ENCODE measurements around the gene MEDAG.

The MEDAG gene

DNA sequence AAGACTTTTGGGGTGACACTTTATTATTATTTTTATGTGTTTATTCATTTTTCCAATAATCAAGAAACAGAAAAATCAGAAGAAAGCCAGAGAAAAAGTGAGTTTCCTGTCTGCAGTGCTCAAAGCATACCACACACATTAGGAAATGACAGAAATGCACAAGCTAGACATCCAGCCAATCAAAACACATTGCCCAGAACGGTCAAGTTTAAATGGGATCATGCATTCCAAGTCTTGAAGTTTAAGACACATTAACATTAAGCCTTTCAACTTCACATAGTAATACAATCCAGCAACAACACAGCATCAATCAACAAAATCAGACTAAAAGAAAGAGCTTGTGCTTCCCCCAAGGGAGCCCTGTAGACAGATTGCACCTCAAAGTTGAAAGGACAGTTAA is 28.7 kb upstream of the MEDAG start (continued):
- TF ChIP-seq, protein P1, sequence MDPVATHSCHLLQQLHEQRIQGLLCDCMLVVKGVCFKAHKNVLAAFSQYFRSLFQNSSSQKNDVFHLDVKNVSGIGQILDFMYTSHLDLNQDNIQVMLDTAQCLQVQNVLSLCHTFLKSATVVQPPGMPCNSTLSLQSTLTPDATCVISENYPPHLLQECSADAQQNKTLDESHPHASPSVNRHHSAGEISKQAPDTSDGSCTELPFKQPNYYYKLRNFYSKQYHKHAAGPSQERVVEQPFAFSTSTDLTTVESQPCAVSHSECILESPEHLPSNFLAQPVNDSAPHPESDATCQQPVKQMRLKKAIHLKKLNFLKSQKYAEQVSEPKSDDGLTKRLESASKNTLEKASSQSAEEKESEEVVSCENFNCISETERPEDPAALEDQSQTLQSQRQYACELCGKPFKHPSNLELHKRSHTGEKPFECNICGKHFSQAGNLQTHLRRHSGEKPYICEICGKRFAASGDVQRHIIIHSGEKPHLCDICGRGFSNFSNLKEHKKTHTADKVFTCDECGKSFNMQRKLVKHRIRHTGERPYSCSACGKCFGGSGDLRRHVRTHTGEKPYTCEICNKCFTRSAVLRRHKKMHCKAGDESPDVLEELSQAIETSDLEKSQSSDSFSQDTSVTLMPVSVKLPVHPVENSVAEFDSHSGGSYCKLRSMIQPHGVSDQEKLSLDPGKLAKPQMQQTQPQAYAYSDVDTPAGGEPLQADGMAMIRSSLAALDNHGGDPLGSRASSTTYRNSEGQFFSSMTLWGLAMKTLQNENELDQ (tag by site-specific recombination; IDR thresholded peaks at IDR 0.05; ENCODE audit: low read depth): no peak
- no peak for TF ChIP-seq ZNF792 (tag by site-specific recombination; IDR thresholded peaks at IDR 0.05)
- no peak for TF ChIP-seq ZNF202 (tag by site-specific recombination; IDR thresholded peaks at IDR 0.05; ENCODE audit: borderline replicate concordance)
- TF ChIP-seq, protein P2, sequence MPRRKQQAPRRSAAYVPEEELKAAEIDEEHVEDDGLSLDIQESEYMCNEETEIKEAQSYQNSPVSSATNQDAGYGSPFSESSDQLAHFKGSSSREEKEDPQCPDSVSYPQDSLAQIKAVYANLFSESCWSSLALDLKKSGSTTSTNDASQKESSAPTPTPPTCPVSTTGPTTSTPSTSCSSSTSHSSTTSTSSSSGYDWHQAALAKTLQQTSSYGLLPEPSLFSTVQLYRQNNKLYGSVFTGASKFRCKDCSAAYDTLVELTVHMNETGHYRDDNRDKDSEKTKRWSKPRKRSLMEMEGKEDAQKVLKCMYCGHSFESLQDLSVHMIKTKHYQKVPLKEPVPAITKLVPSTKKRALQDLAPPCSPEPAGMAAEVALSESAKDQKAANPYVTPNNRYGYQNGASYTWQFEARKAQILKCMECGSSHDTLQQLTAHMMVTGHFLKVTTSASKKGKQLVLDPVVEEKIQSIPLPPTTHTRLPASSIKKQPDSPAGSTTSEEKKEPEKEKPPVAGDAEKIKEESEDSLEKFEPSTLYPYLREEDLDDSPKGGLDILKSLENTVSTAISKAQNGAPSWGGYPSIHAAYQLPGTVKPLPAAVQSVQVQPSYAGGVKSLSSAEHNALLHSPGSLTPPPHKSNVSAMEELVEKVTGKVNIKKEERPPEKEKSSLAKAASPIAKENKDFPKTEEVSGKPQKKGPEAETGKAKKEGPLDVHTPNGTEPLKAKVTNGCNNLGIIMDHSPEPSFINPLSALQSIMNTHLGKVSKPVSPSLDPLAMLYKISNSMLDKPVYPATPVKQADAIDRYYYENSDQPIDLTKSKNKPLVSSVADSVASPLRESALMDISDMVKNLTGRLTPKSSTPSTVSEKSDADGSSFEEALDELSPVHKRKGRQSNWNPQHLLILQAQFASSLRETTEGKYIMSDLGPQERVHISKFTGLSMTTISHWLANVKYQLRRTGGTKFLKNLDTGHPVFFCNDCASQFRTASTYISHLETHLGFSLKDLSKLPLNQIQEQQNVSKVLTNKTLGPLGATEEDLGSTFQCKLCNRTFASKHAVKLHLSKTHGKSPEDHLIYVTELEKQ (tag by site-specific recombination; IDR thresholded peaks at IDR 0.05; ENCODE audit: borderline replicate concordance): no peak
- TF ChIP-seq ZFP69B (tag by site-specific recombination; IDR thresholded peaks at IDR 0.05): no peak

DNA sequence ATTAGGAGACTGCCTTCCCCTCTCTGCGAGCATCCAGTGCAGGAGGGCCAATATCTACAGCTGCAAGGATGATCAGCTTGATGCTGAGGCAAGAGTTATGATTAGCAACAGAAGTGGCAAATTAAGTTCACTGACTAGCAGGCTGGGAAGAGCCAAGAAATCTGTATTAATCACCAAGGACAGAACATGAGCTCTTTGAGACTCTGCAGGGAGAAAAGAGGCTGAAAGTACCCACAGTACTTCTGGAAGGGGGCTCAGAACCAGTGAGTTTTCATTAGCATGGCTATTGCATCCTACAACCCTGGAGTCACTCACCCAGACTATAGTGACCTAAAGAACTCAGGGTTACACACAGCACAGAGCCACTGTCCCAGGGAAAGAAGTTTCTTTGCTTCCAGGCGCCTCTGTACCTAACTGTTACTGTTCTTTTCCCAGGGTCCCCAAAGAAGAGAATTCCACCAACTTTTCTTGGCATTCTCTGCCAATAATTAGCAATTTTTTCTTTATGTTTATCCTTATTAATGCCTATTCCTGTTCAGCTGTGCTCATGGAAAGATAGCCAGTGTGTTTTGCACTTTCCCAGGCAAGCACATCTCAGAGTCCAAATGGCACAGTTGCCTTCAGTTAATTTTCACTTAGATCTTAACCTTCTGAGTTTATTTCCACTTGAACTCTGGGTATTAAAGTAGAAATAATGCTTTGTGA is 25.8 kb upstream of the MEDAG start:
- no peak overlapping the region for H3K27ac ChIP-seq (ENCODE audit: extremely low read depth, low read depth, low read length)
- CTCF ChIA-PET: interaction anchor here (1.8 kb wide), 1 partner anchor 12 kb away, joined by 7 read pairs; no protein-coding TSS in a partner anchor

DNA sequence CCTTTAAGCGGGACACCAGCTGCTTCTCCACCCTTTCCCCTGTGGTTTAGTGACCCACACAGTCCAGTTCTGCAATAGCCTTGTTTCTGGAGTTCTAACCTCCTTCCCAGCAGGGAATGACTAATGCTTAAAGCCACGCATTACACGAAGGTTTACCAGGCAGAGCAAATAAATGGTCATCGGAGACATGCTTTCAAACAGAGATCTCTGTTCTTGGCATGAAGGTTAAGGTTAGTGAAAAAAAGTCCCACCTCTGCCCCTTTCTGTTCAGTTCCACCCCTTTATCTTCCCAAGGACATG is 25.3 kb upstream of the MEDAG start:
- ChIA-PET CTCF (interaction anchor here (1.8 kb wide), 1 partner anchor 12 kb away, joined by 7 read pairs; no protein-coding TSS in a partner anchor), POLR2A (no interaction called here)
- Histone ChIP-seq H3K4me3 (ENCODE audit: low read depth, low read length) (no peak overlapping the region), H3K27ac (ENCODE audit: extremely low read depth, low read depth, low read length) (no peak overlapping the region), H3K4me1 (ENCODE audit: control insufficient read depth, insufficient read depth, low read length) (no peaks in the 10 kb centered on the region), H3K36me3 (ENCODE audit: control insufficient read depth in 2 of 2, insufficient read depth in 1 of 2, low read length in 2 of 2) (no peaks in the 10 kb centered on the region), H3K9me3 (ENCODE audit: control insufficient read depth, insufficient read depth, low read depth, low read length) (no peaks in the 10 kb centered on the region)
- no peak for TF ChIP-seq SP7 (tag by site-specific recombination; IDR thresholded peaks at IDR 0.05)
- TF ChIP-seq ZBTB1 (tag by site-specific recombination; IDR thresholded peaks at IDR 0.05): no peak
- no peak for TF ChIP-seq ZNF221 (tag by site-specific recombination; IDR thresholded peaks at IDR 0.05; ENCODE audit: borderline replicate concordance)
- no peak for TF ChIP-seq ZNF394 (tag by site-specific recombination; IDR thresholded peaks at IDR 0.05; ENCODE audit: borderline replicate concordance)
- TF ChIP-seq ZNF157 (tag by site-specific recombination; IDR thresholded peaks at IDR 0.05): no peak
- no peak for TF ChIP-seq KLF7 (tag by site-specific recombination; IDR thresholded peaks at IDR 0.05; ENCODE audit: borderline replicate concordance)
- TF ChIP-seq ZNF274 (IDR thresholded peaks at IDR 0.05; ENCODE audit: low read length): no peak
- no peak for TF ChIP-seq ZNF274 (tag by site-specific recombination; IDR thresholded peaks at IDR 0.05; ENCODE audit: borderline replicate concordance)
- TF ChIP-seq ZNF677 (tag by site-specific recombination; IDR thresholded peaks at IDR 0.05): no peak
- TF ChIP-seq ZSCAN5A (tag by site-specific recombination; IDR thresholded peaks at IDR 0.05): no peak
- TF ChIP-seq ZNF549 (tag by site-specific recombination; IDR thresholded peaks at IDR 0.05): no peak
- no peak for TF ChIP-seq ZNF768 (tag by site-specific recombination; IDR thresholded peaks at IDR 0.05)
- TF ChIP-seq ZNF239 (tag by site-specific recombination; IDR thresholded peaks at IDR 0.05): no peak
- no peak for TF ChIP-seq ATF2 (tag by site-specific recombination; IDR thresholded peaks at IDR 0.05; ENCODE audit: low read depth)

More for the DNA sequence above, 25.8 kb upstream of the MEDAG start:
- no peak for TF ChIP-seq ZNF221 (tag by site-specific recombination; IDR thresholded peaks at IDR 0.05; ENCODE audit: borderline replicate concordance)
- no peak for TF ChIP-seq ZNF544 (tag by site-specific recombination; IDR thresholded peaks at IDR 0.05)
- POLR2A ChIA-PET: no interaction called here
- H3K36me3 ChIP-seq (ENCODE audit: control insufficient read depth in 2 of 2, insufficient read depth in 1 of 2, low read length in 2 of 2): no peaks in the 10 kb centered on the region
- no peaks in the 10 kb centered on the region for H3K4me1 ChIP-seq (ENCODE audit: control insufficient read depth, insufficient read depth, low read length)
- H3K4me3 ChIP-seq (ENCODE audit: low read depth, low read length): no peak overlapping the region
- H3K9me3 ChIP-seq (ENCODE audit: control insufficient read depth, insufficient read depth, low read depth, low read length): no peaks in the 10 kb centered on the region
